Epithelial cell of proximal tubule (primary cell): ENCODE measurements around the gene KIF25. TPM values are rescaled to one million over a fixed set of nuclear protein-coding genes. Genes with fewer than 3 reads are reported as not detected.
"Not testable (repeated sequence)": the region's sequence is repeated elsewhere in the genome, so short reads cannot be mapped to it uniquely, and the experiment has no call there.

Experiments used
- DNase-seq: peaks from one replicate; pipeline ENCODE4 v3.0.0-alpha.2; 2011; ENCODE audit warnings: low read depth
- H3K4me3 ChIP-seq: 2 replicates; pipeline ENCODE4 v1.5.1; 2011; ENCODE audit warnings: low read depth, mild to moderate bottlenecking, low read length
- CTCF ChIP-seq: conservative IDR thresholded peaks from 2 replicates; pipeline ENCODE4 v1.5.1; 2012; ENCODE audit warnings: low read depth, mild to moderate bottlenecking, low read length
- total RNA-seq: library from RNA; depleted of rRNA; stranded (reverse); fragments of >200 nt; gene quantifications from 2 replicates; pipeline ENCODE4 v1.2.3, GENCODE V29; 2015

KIF25 gene
- total RNA-seq, 1 donor from 2014 or later: not detected

GRCh38 chr6:167995302-167995701, 2.2 kb upstream of the KIF25 start:
- H3K4me3 ChIP-seq: no peak overlapping the region
- DNase-seq: no peak
- no peak for TF ChIP-seq CTCF

GRCh38 chr6:167995731-167996151, 1.7 kb upstream of the KIF25 start:
- DNase-seq: no peak
- no peak for TF ChIP-seq CTCF
- H3K4me3 ChIP-seq: no peak overlapping the region

- no peak for TF ChIP-seq CTCF
- no peak for DNase-seq
- H3K4me3 ChIP-seq: no peak overlapping the region
Measured at GRCh38 chr6:167996424-167997199, 859 bp upstream of the KIF25 start.

GRCh38 chr6:167998215-167998614, 744 bp downstream of the KIF25 start:
- no peak for TF ChIP-seq CTCF
- DNase-seq: no peak
- no peak overlapping the region for H3K4me3 ChIP-seq

- no peak for TF ChIP-seq CTCF
- H3K4me3 ChIP-seq: no peak overlapping the region
- no peak for DNase-seq
Measured at GRCh38 chr6:168000198-168001028, 2.9 kb downstream of the KIF25 start.

- no peak overlapping the region for H3K4me3 ChIP-seq
- TF ChIP-seq CTCF: no peak
- no peak for DNase-seq
Measured at GRCh38 chr6:168001029-168001332, 3.5 kb downstream of the KIF25 start.

GRCh38 chr6:168001514-168001913, 4.0 kb downstream of the KIF25 start:
- H3K4me3 ChIP-seq, DNase-seq: not testable (repeated sequence)
